HepG2 (cell line): ENCODE results near the gene COL4A3. TPM values are rescaled to one million over a fixed set of nuclear protein-coding genes. Genes with fewer than 3 reads are reported as not detected.

ENCODE experiments used
- ARHGAP35 ChIP-seq: sonication (generic); formaldehyde crosslinking; IDR thresholded peaks from 2 replicates; pipeline ENCODE4 v1.9.0; 2022; ENCODE audit warnings: mild to moderate bottlenecking, inconsistent platforms, moderate library complexity, missing genetic modification reagents, borderline replicate concordance
- ARNT2 ChIP-seq: sonication (generic); formaldehyde crosslinking; IDR thresholded peaks from 2 replicates; pipeline ENCODE4 v1.8.0; 2022; ENCODE audit warnings: mild to moderate bottlenecking, low read depth, missing genetic modification reagents, moderate library complexity
- CERS6 ChIP-seq: sonication (generic); formaldehyde crosslinking; IDR thresholded peaks from 2 replicates; pipeline ENCODE4 v1.5.0; 2020; ENCODE audit warnings: missing genetic modification reagents
- DPF2 ChIP-seq: sonication (generic); formaldehyde crosslinking; IDR thresholded peaks from 2 replicates; pipeline ENCODE4 v1.4.0; 2020; ENCODE audit warnings: mild to moderate bottlenecking, low read depth, missing genetic modification reagents, borderline replicate concordance
- FOXO4 ChIP-seq: sonication (generic); formaldehyde crosslinking; conservative IDR thresholded peaks from 2 replicates; pipeline ENCODE4 v1.8.1; 2023; ENCODE audit warnings: missing genetic modification reagents
- HNRNPH1 ChIP-seq: fragments of 200-400 bp; formaldehyde crosslinking; optimal IDR thresholded peaks from 2 replicates; pipeline ENCODE3; 2017; ENCODE audit warnings: mild to moderate bottlenecking, low read depth, low read length
- HNRNPK ChIP-seq: fragments of 200-400 bp; formaldehyde crosslinking; IDR thresholded peaks from 2 replicates; pipeline ENCODE4 v1.6.1; 2018; ENCODE audit warnings: low read length, low read depth, moderate library complexity, mild to moderate bottlenecking; ENCODE audit not compliant: poor library complexity, severe bottlenecking
- MED8 ChIP-seq: sonication (generic); formaldehyde crosslinking; IDR thresholded peaks from 2 replicates; pipeline ENCODE4 v1.8.1; 2023; ENCODE audit warnings: mild to moderate bottlenecking, missing genetic modification reagents; ENCODE audit not compliant: insufficient replicate concordance
- MEF2D ChIP-seq: sonication (generic); formaldehyde crosslinking; IDR thresholded peaks from 2 replicates; pipeline ENCODE4 v1.5.1; 2020; ENCODE audit warnings: mild to moderate bottlenecking, missing genetic modification reagents
- MIXL1 ChIP-seq: IDR thresholded peaks from 2 replicates; pipeline ENCODE4 v1.6.1; 2016
- MYC ChIP-seq: sonication (generic); formaldehyde crosslinking; IDR thresholded peaks from 2 replicates; pipeline ENCODE4 v1.9.0; 2021; ENCODE audit warnings: missing genetic modification reagents, borderline replicate concordance
- NFIB ChIP-seq: sonication (generic); formaldehyde crosslinking; IDR thresholded peaks from 2 replicates; pipeline ENCODE4 v1.9.0; 2021; ENCODE audit warnings: missing genetic modification reagents, mild to moderate bottlenecking, borderline replicate concordance
- NRL ChIP-seq: sonication (generic); formaldehyde crosslinking; IDR thresholded peaks from 2 replicates; pipeline ENCODE4 v1.5.0; 2020; ENCODE audit warnings: missing genetic modification reagents, mild to moderate bottlenecking, moderate library complexity, borderline replicate concordance
- PRPF4 ChIP-seq: fragments of 200-400 bp; formaldehyde crosslinking; IDR thresholded peaks from 2 replicates; pipeline ENCODE4 v1.6.1; 2016; ENCODE audit warnings: low read length, low read depth; ENCODE audit not compliant: poor library complexity, severe bottlenecking
- RXRA ChIP-seq: sonication (generic); formaldehyde crosslinking; IDR thresholded peaks from 2 replicates; pipeline ENCODE4 v1.5.1; 2020; ENCODE audit warnings: missing genetic modification reagents
- SMAD3 ChIP-seq: sonication (generic); formaldehyde crosslinking; IDR thresholded peaks from 2 replicates; pipeline ENCODE4 v1.4.0; 2020; ENCODE audit warnings: missing genetic modification reagents
- SP140L ChIP-seq: sonication (generic); formaldehyde crosslinking; IDR thresholded peaks from 2 replicates; pipeline ENCODE4 v1.4.0; 2020; ENCODE audit warnings: missing genetic modification reagents, borderline replicate concordance
- SUZ12 ChIP-seq: fragments of 150-350 bp; IDR thresholded peaks from 2 replicates; pipeline ENCODE4 v1.6.1; 2014; ENCODE audit warnings: low read depth, low read length
- ZEB1 ChIP-seq: IDR thresholded peaks from 2 replicates; pipeline ENCODE4 v1.6.1; 2012; ENCODE audit warnings: mild to moderate bottlenecking, low read depth, inconsistent platforms; ENCODE audit not compliant: insufficient replicate concordance
- ZFX ChIP-seq: sonication (generic); formaldehyde crosslinking; IDR thresholded peaks from 2 replicates; pipeline ENCODE4 v1.4.0; 2020; ENCODE audit warnings: mild to moderate bottlenecking, low read depth, missing genetic modification reagents, moderate library complexity
- ZFY ChIP-seq: sonication (generic); formaldehyde crosslinking; IDR thresholded peaks from 2 replicates; pipeline ENCODE4 v1.4.0; 2020; ENCODE audit warnings: missing genetic modification reagents
- ZMAT3 ChIP-seq: sonication (generic); formaldehyde crosslinking; conservative IDR thresholded peaks from 2 replicates; pipeline ENCODE4 v1.7.0; 2021; ENCODE audit warnings: missing genetic modification reagents
- ZNF256 ChIP-seq: sonication (generic); formaldehyde crosslinking; conservative IDR thresholded peaks from 2 replicates; pipeline ENCODE4 v1.4.0; 2020; ENCODE audit warnings: missing genetic modification reagents
- ZNF331 ChIP-seq: sonication (generic); formaldehyde crosslinking; IDR thresholded peaks from 2 replicates; pipeline ENCODE4 v1.4.0; 2020; ENCODE audit warnings: missing genetic modification reagents
- ZNF547 ChIP-seq: sonication (generic); formaldehyde crosslinking; IDR thresholded peaks from 2 replicates; pipeline ENCODE4 v1.5.1; 2020; ENCODE audit warnings: mild to moderate bottlenecking, missing genetic modification reagents
- ZNF761 ChIP-seq: sonication (generic); formaldehyde crosslinking; conservative IDR thresholded peaks from 2 replicates; pipeline ENCODE4 v1.4.0; 2020; ENCODE audit warnings: mild to moderate bottlenecking, missing genetic modification reagents
- ZSCAN31 ChIP-seq: sonication (generic); formaldehyde crosslinking; IDR thresholded peaks from 2 replicates; pipeline ENCODE4 v1.5.0; 2020; ENCODE audit warnings: low read depth, mild to moderate bottlenecking, missing genetic modification reagents
- polyA plus RNA-seq, 8 experiments: library from polyadenylated mRNA; depleted of rRNA in 3 of 8; stranded (reverse) in 7 of 8; unstranded in 1 of 8; fragments of >200 nt; fragmentation: Illumina TruSeq in 4 of 8; extraction: Trizol in 4 of 8; gene quantifications; 2 replicates each; pipeline versions ENCODE4 v1.2.1 to v1.2.3, GENCODE V29; 2011 to 2016; ENCODE audit warnings: low read depth in 4 of 8, missing spikeins in 1 of 8, mixed read lengths in 1 of 8; ENCODE audit not compliant: insufficient read depth in 1 of 8
- total RNA-seq, 5 experiments: library from RNA; depleted of rRNA; stranded (reverse); fragments of >200 nt; fragmentation: Illumina TruSeq; extraction: Trizol; gene quantifications; 2 replicates each; pipeline ENCODE4 v1.2.3, GENCODE V29; 2016; ENCODE audit warnings: low read depth in 1 of 5
- TF ChIP-seq, protein P1 (sequence below): sonication (generic); formaldehyde crosslinking; IDR thresholded peaks from 2 replicates; pipeline ENCODE4 v1.8.1; 2023; ENCODE audit warnings: mild to moderate bottlenecking, missing genetic modification reagents, borderline replicate concordance
- TF ChIP-seq, protein P2 (sequence below): sonication (generic); formaldehyde crosslinking; IDR thresholded peaks from 2 replicates; pipeline ENCODE4 v1.5.0; 2020; ENCODE audit warnings: mild to moderate bottlenecking, missing genetic modification reagents

The COL4A3 gene
- total and polyA plus RNA-seq, 2 of the 13 experiments (the other 11 are each of a cell fraction or from before 2014, with no cell fraction given), result 0.02 TPM; not detected in 1

DNA sequence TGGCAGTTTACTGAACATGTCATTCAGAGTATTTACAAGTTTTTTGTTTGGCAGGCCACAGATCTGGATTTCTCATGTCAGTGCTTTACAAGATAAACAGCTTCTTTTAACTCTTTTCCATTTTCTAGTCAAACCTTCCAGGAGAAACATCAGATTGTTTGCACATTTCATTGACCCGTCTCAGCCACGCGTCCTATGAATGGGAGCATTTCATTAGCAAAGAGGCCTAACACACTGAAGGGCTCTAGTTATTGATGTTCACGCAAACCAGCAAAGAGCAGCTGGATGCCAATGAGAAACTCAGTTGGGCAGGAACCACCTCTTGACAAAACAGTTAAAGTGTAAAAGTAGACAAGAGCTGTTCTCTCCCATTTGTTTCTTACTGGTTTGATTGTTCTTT lies 131.4 kb downstream of the COL4A3 start (continued):
- TF ChIP-seq PRPF4 (no peak), FOXO4 (CRISPR knock-in tag) (no peak), ZFX (peak; percentile 56; the same call in 1 of the 2 replicates), HNRNPH1 (no peak), SUZ12 (no peak), ZNF256 (no peak), ARNT2 (CRISPR knock-in tag) (no peak), ZSCAN31 (no peak), CERS6 (no peak), ZEB1 (peak; percentile 31), HNRNPK (no peak), ZMAT3 (CRISPR knock-in tag) (no peak), RXRA (CRISPR knock-in tag) (no peak; the same call in 1 of the 2 replicates), SP140L (CRISPR knock-in tag) (no peak), NFIB (no peak), DPF2 (CRISPR knock-in tag) (no peak), NRL (CRISPR knock-in tag) (no peak), ARHGAP35 (no peak), MYC (no peak), ZNF547 (CRISPR knock-in tag) (no peak), MED8 (CRISPR knock-in tag) (no peak), ZNF761 (CRISPR knock-in tag) (no peak), ZFY (CRISPR knock-in tag) (no peak), MEF2D (no peak), SMAD3 (no peak), ZNF331 (CRISPR knock-in tag) (peak; percentile 10; the same call in 1 of the 2 replicates), MIXL1 (CRISPR knock-in tag) (peak; percentile 31; the same call in 1 of the 2 replicates)
- TF ChIP-seq, protein P1, sequence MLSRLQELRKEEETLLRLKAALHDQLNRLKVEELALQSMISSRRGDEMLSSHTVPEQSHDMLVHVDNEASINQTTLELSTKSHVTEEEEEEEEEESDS, result no peak
- TF ChIP-seq, protein P2, sequence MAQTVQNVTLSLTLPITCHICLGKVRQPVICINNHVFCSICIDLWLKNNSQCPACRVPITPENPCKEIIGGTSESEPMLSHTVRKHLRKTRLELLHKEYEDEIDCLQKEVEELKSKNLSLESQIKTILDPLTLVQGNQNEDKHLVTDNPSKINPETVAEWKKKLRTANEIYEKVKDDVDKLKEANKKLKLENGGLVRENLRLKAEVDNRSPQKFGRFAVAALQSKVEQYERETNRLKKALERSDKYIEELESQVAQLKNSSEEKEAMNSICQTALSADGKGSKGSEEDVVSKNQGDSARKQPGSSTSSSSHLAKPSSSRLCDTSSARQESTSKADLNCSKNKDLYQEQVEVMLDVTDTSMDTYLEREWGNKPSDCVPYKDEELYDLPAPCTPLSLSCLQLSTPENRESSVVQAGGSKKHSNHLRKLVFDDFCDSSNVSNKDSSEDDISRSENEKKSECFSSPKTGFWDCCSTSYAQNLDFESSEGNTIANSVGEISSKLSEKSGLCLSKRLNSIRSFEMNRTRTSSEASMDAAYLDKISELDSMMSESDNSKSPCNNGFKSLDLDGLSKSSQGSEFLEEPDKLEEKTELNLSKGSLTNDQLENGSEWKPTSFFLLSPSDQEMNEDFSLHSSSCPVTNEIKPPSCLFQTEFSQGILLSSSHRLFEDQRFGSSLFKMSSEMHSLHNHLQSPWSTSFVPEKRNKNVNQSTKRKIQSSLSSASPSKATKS (CRISPR knock-in tag), result no peak
